Endothelial cell of umbilical vein (primary cell): ENCODE data around the gene SLC7A6OS. TPM values are rescaled to one million over a fixed set of nuclear protein-coding genes. Genes with fewer than 3 reads are reported as not detected.

ENCODE experiments used
- BruUV-seq: library from RNA; stranded (reverse); fragments of 400-500 nt; replicated peaks from 2 replicates; lab custom pipeline; 2021; lab: Mats Ljungman, UMichigan
- CTCF ChIA-PET: fragments of 300-600, 350-600 bp; sonication (Branson Sonifier 250); formaldehyde crosslinking; loops from one replicate; lab custom pipeline; 2021; ENCODE audit warnings: antibody characterized with exemption, inconsistent platforms; lab: Charles Lee
- POLR2A ChIA-PET: fragments of 300-600, 350-600 bp; sonication (Branson Sonifier 250); formaldehyde crosslinking; loops from one replicate; lab custom pipeline; 2021; ENCODE audit warnings: antibody characterized with exemption, inconsistent platforms; lab: Charles Lee
- DNase-seq: peaks from one replicate; pipeline ENCODE4 v3.0.0-alpha.2; 2011; ENCODE audit warnings: low read depth, low spot score
- FAIRE-seq: peaks from 2 replicates; lab custom pipeline; 2011; peaks lifted over from hg19 to GRCh38; lab: Jason Lieb, UNC
- H2AFZ ChIP-seq: 2 replicates; pipeline ENCODE4 v1.6.0; 2012; ENCODE audit warnings: low read depth, low read length, control low read depth, inconsistent platforms
- H3K27ac ChIP-seq: 2 replicates; pipeline ENCODE4 v1.5.1; 2011; ENCODE audit warnings: low read depth, mild to moderate bottlenecking, control low read depth, low read length, moderate library complexity; ENCODE audit not compliant: insufficient read depth
- H3K27me3 ChIP-seq, 2 experiments: 2 replicates each; pipeline versions ENCODE4 v1.6.0 to v1.6.1; 2011; ENCODE audit warnings: low read length in 2 of 2, mixed read lengths in 1 of 2; ENCODE audit not compliant: control insufficient read depth in 2 of 2, insufficient read depth in 2 of 2
- H3K36me3 ChIP-seq, 2 experiments: 2 replicates in 1 of 2; 3 replicates in 1 of 2; pipeline ENCODE4 v1.5.1; 2011; ENCODE audit warnings: low read length in 2 of 2, mild to moderate bottlenecking in 1 of 2, moderate library complexity in 1 of 2; ENCODE audit not compliant: control insufficient read depth in 2 of 2, insufficient read depth in 2 of 2; ENCODE audit errors: extremely low read depth in 1 of 2
- H3K4me1 ChIP-seq: 3 replicates; pipeline ENCODE4 v1.5.1; 2011; ENCODE audit warnings: mild to moderate bottlenecking, low read length; ENCODE audit not compliant: control insufficient read depth, insufficient read depth; ENCODE audit errors: extremely low read depth
- H3K4me2 ChIP-seq: 2 replicates; pipeline ENCODE4 v1.6.1; 2011; ENCODE audit warnings: low read length, control low read depth, mixed read lengths; ENCODE audit not compliant: insufficient read depth
- H3K4me3 ChIP-seq, 3 experiments: fragments of 200-600 bp in 1 of 3; sonication (generic), shearing (Covaris generic) in 1 of 3; replicated peaks in 1 of 3; 2 replicates each; pipeline ENCODE4 v1.5.1; 2011 to 2016; ENCODE audit warnings: control low read depth in 3 of 3, low read length in 3 of 3, mild to moderate bottlenecking in 2 of 3, inconsistent platforms in 1 of 3, low read depth in 1 of 3, moderate library complexity in 1 of 3; ENCODE audit not compliant: insufficient read depth in 1 of 3
- H3K79me2 ChIP-seq: 2 replicates; pipeline ENCODE4 v1.6.0; 2012; ENCODE audit warnings: low read length, inconsistent platforms; ENCODE audit not compliant: control insufficient read depth, insufficient read depth
- H3K9ac ChIP-seq: replicated peaks from 2 replicates; pipeline ENCODE3; 2011; ENCODE audit warnings: low read length, control low read depth; ENCODE audit not compliant: insufficient read depth; ENCODE audit errors: extremely low read depth
- H3K9me1 ChIP-seq: replicated peaks from 3 replicates; pipeline ENCODE4 v1.6.0; 2011; ENCODE audit warnings: mild to moderate bottlenecking, low read length; ENCODE audit not compliant: control insufficient read depth, insufficient read depth; ENCODE audit errors: extremely low read depth
- H3K9me3 ChIP-seq: replicated peaks from 2 replicates; pipeline ENCODE4 v1.5.1; 2012; ENCODE audit warnings: low read length, inconsistent platforms; ENCODE audit not compliant: control insufficient read depth, insufficient read depth
- H4K20me1 ChIP-seq: replicated peaks from 2 replicates; pipeline ENCODE3; 2011; ENCODE audit warnings: mild to moderate bottlenecking, low read length; ENCODE audit not compliant: control insufficient read depth, insufficient read depth; ENCODE audit errors: extremely low read depth
- EZH2 ChIP-seq: IDR thresholded peaks from 2 replicates; pipeline ENCODE4 v1.6.1; 2012; ENCODE audit warnings: borderline replicate concordance, low read depth, mild to moderate bottlenecking, moderate library complexity, low read length, inconsistent platforms; ENCODE audit not compliant: severe bottlenecking
- FOS ChIP-seq: IDR thresholded peaks from 2 replicates; pipeline ENCODE4 v1.6.1; 2011; ENCODE audit warnings: mild to moderate bottlenecking, low read length, moderate library complexity, borderline replicate concordance; ENCODE audit not compliant: insufficient read depth
- GATA2 ChIP-seq: IDR thresholded peaks from 2 replicates; pipeline ENCODE4 v1.7.0; 2011; ENCODE audit warnings: low read depth, mild to moderate bottlenecking, moderate library complexity, mixed read lengths, low read length; ENCODE audit not compliant: insufficient read length, insufficient read depth
- MYC ChIP-seq: IDR thresholded peaks from one replicate; pipeline ENCODE4 v1.6.1; 2011; ENCODE audit warnings: mild to moderate bottlenecking, low read depth, low read length
- POLR2AphosphoS5 ChIP-seq: IDR thresholded peaks from 2 replicates; pipeline ENCODE4 v1.6.1; 2012; ENCODE audit warnings: low read depth, mild to moderate bottlenecking, control low read depth, low read length, moderate library complexity; ENCODE audit not compliant: insufficient read depth
- dilution Hi-C: fragments of 300-500 bp; cut with MboI; formaldehyde crosslinking; loops from one replicate; pipeline ENCODE4 v1.15.0; 2019; ENCODE audit warnings: low sequenced_read_pairs; ENCODE audit not compliant: extremely low pct_ligation_motif_present
- intact Hi-C: fragments of 100-400 bp; cut with micrococcal nuclease; formaldehyde crosslinking; loops from one replicate; pipeline ENCODE4 v1.10.0; 2022
- polyA plus RNA-seq, 4 experiments: library from polyadenylated mRNA; depleted of rRNA in 3 of 4; stranded (reverse) in 3 of 4; unstranded in 1 of 4; fragments of >200 nt; gene quantifications; 2 replicates each; pipeline versions ENCODE4 v1.2.1 to v1.2.3, GENCODE V29; 2011 to 2012; ENCODE audit warnings: missing spikeins in 1 of 4
- total RNA-seq: library from RNA; stranded (reverse); gene quantifications from 2 replicates; pipeline ENCODE4 v1.2.3, GENCODE V29; 2021
- TF ChIP-seq, protein P1 (sequence below), 2 donors: IDR thresholded peaks; 1 replicate in 1 of 2; 2 replicates in 1 of 2; pipeline ENCODE4 v1.5.1; 2011; ENCODE audit warnings: low read length in 2 of 2, mild to moderate bottlenecking in 2 of 2, moderate library complexity in 2 of 2, control low read depth in 1 of 2, inconsistent platforms in 1 of 2, low read depth in 1 of 2; ENCODE audit not compliant: insufficient read depth in 1 of 2; ENCODE audit errors: extremely low read depth in 1 of 2
- TF ChIP-seq, protein P2 (sequence below): IDR thresholded peaks from 2 replicates; pipeline ENCODE4 v1.6.1; 2011; ENCODE audit not compliant: insufficient read depth, insufficient read length

Gene SLC7A6OS
- total and polyA plus RNA-seq, 2 donors (not counting 3 experiments of a cell fraction or from before 2014, with no cell fraction given): 8.3 to 22.9 TPM

DNA sequence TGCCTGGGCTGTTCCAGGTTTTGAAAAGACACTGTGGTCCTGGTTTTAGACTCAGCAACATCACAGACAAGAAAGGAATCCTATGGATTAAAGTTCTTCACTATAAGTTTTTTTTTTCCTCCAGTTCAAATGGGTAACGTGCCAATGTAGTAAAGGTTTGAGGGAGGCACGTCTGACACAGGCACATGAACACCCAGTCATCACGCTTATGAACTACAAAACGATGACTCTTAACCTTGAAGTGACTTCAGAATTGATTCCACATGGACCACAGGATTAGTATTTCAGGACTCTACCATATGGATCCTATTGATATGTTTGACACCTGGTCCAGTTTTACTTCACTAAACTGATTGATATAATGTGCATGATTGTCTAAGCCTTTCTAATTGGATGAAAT is 2.4 kb upstream of the SLC7A6OS start:
- CTCF ChIA-PET: interaction anchor here (1.2 kb wide), 1 partner anchor 12 kb away, joined by 3 read pairs; no protein-coding TSS in a partner anchor
- Histone ChIP-seq H3K9ac (no peak overlapping the region), H3K27me3 (no peaks in the 10 kb centered on the region), H2AFZ (no peak overlapping the region), H3K4me2 (no peak overlapping the region), H3K9me1 (no peaks in the 10 kb centered on the region), H3K79me2 (peaks cover 46% of the 10 kb centered on the region), H3K36me3 (peaks cover 0 to 7% of the 10 kb centered on the region in 2 experiments), H4K20me1 (no peaks in the 10 kb centered on the region), H3K4me3 (no peak overlapping the region), H3K4me1 (peaks cover 20% of the 10 kb centered on the region), H3K9me3 (no peaks in the 10 kb centered on the region), H3K27ac (no peak overlapping the region)
- DNase-seq: no peak
- no peak for TF ChIP-seq GATA2
- no peak for TF ChIP-seq EZH2
- TF ChIP-seq, protein P1, sequence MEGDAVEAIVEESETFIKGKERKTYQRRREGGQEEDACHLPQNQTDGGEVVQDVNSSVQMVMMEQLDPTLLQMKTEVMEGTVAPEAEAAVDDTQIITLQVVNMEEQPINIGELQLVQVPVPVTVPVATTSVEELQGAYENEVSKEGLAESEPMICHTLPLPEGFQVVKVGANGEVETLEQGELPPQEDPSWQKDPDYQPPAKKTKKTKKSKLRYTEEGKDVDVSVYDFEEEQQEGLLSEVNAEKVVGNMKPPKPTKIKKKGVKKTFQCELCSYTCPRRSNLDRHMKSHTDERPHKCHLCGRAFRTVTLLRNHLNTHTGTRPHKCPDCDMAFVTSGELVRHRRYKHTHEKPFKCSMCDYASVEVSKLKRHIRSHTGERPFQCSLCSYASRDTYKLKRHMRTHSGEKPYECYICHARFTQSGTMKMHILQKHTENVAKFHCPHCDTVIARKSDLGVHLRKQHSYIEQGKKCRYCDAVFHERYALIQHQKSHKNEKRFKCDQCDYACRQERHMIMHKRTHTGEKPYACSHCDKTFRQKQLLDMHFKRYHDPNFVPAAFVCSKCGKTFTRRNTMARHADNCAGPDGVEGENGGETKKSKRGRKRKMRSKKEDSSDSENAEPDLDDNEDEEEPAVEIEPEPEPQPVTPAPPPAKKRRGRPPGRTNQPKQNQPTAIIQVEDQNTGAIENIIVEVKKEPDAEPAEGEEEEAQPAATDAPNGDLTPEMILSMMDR (IDR thresholded peaks at IDR 0.05; ENCODE audit: extremely low read depth in 1 of 2, insufficient read depth in 1 of 2, low read depth in 1 of 2, low read length in 2 of 2): no peak
- TF ChIP-seq, protein P2, sequence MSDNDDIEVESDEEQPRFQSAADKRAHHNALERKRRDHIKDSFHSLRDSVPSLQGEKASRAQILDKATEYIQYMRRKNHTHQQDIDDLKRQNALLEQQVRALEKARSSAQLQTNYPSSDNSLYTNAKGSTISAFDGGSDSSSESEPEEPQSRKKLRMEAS: no peak
- no peak for TF ChIP-seq FOS
- TF ChIP-seq POLR2AphosphoS5: no peak
- no peak for TF ChIP-seq MYC
- intact Hi-C loops (no loop called here), dilution Hi-C loops (no loop called here)
- FAIRE-seq: no peak
- POLR2A ChIA-PET: no interaction called here
- no TSS peak for BruUV-seq
